ENCODE measurements around the gene FHIT. TPM values are rescaled to one million over a fixed set of nuclear protein-coding genes. Genes with fewer than 3 reads are reported as not detected.

FHIT gene
- total RNA-seq, 1 donor from 2014 or later: 29.9 TPM

- Mint-ChIP-seq H3K27me3 (ENCODE audit: low read depth) (no peaks in the 10 kb centered on the region), H3K36me3 (ENCODE audit: low read depth) (peaks cover 12% of the 10 kb centered on the region), H3K27ac (no peak overlapping the region), H3K9me3 (peaks cover 18% of the 10 kb centered on the region), H3K4me1 (ENCODE audit: low read depth) (peaks cover 46% of the 10 kb centered on the region), H3K4me3 (ENCODE audit: low read depth) (no peak overlapping the region)
- intact Hi-C loops (cut with micrococcal nuclease): no loop called here
- DNase-seq (ENCODE audit: low spot score): no peak
Measured at GRCh38 chr3:59728587-59728908, 1522.7 kb downstream of the FHIT start.

- Mint-ChIP-seq H3K4me3 (ENCODE audit: low read depth) (no peak overlapping the region), H3K27ac (no peak overlapping the region), H3K36me3 (ENCODE audit: low read depth) (peaks cover 12% of the 10 kb centered on the region), H3K27me3 (ENCODE audit: low read depth) (no peaks in the 10 kb centered on the region), H3K4me1 (ENCODE audit: low read depth) (peaks cover 41% of the 10 kb centered on the region), H3K9me3 (peaks cover 18% of the 10 kb centered on the region)
- DNase-seq (ENCODE audit: low spot score): no peak
- intact Hi-C loops (cut with micrococcal nuclease): no loop called here
Measured at GRCh38 chr3:59727902-59728586, 1523.2 kb downstream of the FHIT start.

- no peak overlapping the region for H3K27ac Mint-ChIP-seq
Measured at GRCh38 chr3:59726279-59726678, 1525.0 kb downstream of the FHIT start.

GRCh38 chr3:59717679-59718205 is 1533.5 kb downstream of the FHIT start:
- intact Hi-C loops (cut with micrococcal nuclease): no loop called here
- Mint-ChIP-seq H3K27ac (no peak overlapping the region), H3K9me3 (peaks cover 18% of the 10 kb centered on the region), H3K4me1 (ENCODE audit: low read depth) (peaks cover 10% of the 10 kb centered on the region), H3K4me3 (ENCODE audit: low read depth) (no peak overlapping the region), H3K27me3 (ENCODE audit: low read depth) (peaks cover 8% of the 10 kb centered on the region), H3K36me3 (ENCODE audit: low read depth) (peaks cover 11% of the 10 kb centered on the region)
- DNase-seq (ENCODE audit: low spot score): no peak

More at GRCh38 chr3:59726279-59726678, 1525.0 kb downstream of the FHIT start:
- H3K4me3 Mint-ChIP-seq (ENCODE audit: low read depth): no peak overlapping the region
- intact Hi-C loops (cut with micrococcal nuclease): no loop called here
- peaks cover 12% of the 10 kb centered on the region for H3K36me3 Mint-ChIP-seq (ENCODE audit: low read depth)
- DNase-seq (ENCODE audit: low spot score): no peak
- H3K9me3 Mint-ChIP-seq: peaks cover 18% of the 10 kb centered on the region
- H3K27me3 Mint-ChIP-seq (ENCODE audit: low read depth): no peaks in the 10 kb centered on the region
- H3K4me1 Mint-ChIP-seq (ENCODE audit: low read depth): peaks cover 23% of the 10 kb centered on the region

- intact Hi-C loops (cut with micrococcal nuclease): no loop called here
- Mint-ChIP-seq H3K36me3 (ENCODE audit: low read depth) (peaks cover 15% of the 10 kb centered on the region), H3K27ac (no peak overlapping the region), H3K4me1 (ENCODE audit: low read depth) (peaks cover 11% of the 10 kb centered on the region), H3K4me3 (ENCODE audit: low read depth) (no peak overlapping the region), H3K9me3 (peaks cover 21% of the 10 kb centered on the region), H3K27me3 (ENCODE audit: low read depth) (peaks cover 5% of the 10 kb centered on the region)
- DNase-seq (ENCODE audit: low spot score): no peak
Measured at GRCh38 chr3:59714066-59714465, 1537.2 kb downstream of the FHIT start.

GRCh38 chr3:59710554-59710953 is 1540.7 kb downstream of the FHIT start:
- H3K27me3 Mint-ChIP-seq (ENCODE audit: low read depth): peaks cover 2% of the 10 kb centered on the region
- intact Hi-C loops (cut with micrococcal nuclease): no loop called here
- peaks cover 2% of the 10 kb centered on the region for H3K4me1 Mint-ChIP-seq (ENCODE audit: low read depth)
- H3K9me3 Mint-ChIP-seq: peaks cover 21% of the 10 kb centered on the region
- peaks cover 13% of the 10 kb centered on the region for H3K36me3 Mint-ChIP-seq (ENCODE audit: low read depth)
- no peak for DNase-seq (ENCODE audit: low spot score)
- no peak overlapping the region for H3K27ac Mint-ChIP-seq
- no peak overlapping the region for H3K4me3 Mint-ChIP-seq (ENCODE audit: low read depth)

- Mint-ChIP-seq H3K4me1 (ENCODE audit: low read depth) (peaks cover 2% of the 10 kb centered on the region), H3K27me3 (ENCODE audit: low read depth) (peaks cover 2% of the 10 kb centered on the region), H3K9me3 (peaks cover 21% of the 10 kb centered on the region), H3K4me3 (ENCODE audit: low read depth) (no peak overlapping the region), H3K27ac (no peak overlapping the region), H3K36me3 (ENCODE audit: low read depth) (peaks cover 11% of the 10 kb centered on the region)
- DNase-seq (ENCODE audit: low spot score): no peak
- intact Hi-C loops (cut with micrococcal nuclease): no loop called here
Measured at GRCh38 chr3:59709702-59710553, 1541.3 kb downstream of the FHIT start.

GRCh38 chr3:59708202-59708601 is 1543.0 kb downstream of the FHIT start:
- Mint-ChIP-seq H3K27ac (no peak overlapping the region), H3K27me3 (ENCODE audit: low read depth) (peaks cover 2% of the 10 kb centered on the region), H3K36me3 (ENCODE audit: low read depth) (peaks cover 7% of the 10 kb centered on the region), H3K9me3 (peaks cover 8% of the 10 kb centered on the region), H3K4me3 (ENCODE audit: low read depth) (no peak overlapping the region), H3K4me1 (ENCODE audit: low read depth) (peaks cover 2% of the 10 kb centered on the region)
- intact Hi-C loops (cut with micrococcal nuclease): no loop called here
- no peak for DNase-seq (ENCODE audit: low spot score)

GRCh38 chr3:59704292-59704691 is 1547.0 kb downstream of the FHIT start:
- no peaks in the 10 kb centered on the region for H3K27me3 Mint-ChIP-seq (ENCODE audit: low read depth)
- H3K27ac Mint-ChIP-seq: no peak overlapping the region
- H3K36me3 Mint-ChIP-seq (ENCODE audit: low read depth): no peaks in the 10 kb centered on the region
- no peaks in the 10 kb centered on the region for H3K9me3 Mint-ChIP-seq
- no peak for DNase-seq (ENCODE audit: low spot score)
- intact Hi-C loops (cut with micrococcal nuclease): no loop called here
- no peaks in the 10 kb centered on the region for H3K4me1 Mint-ChIP-seq (ENCODE audit: low read depth)
- H3K4me3 Mint-ChIP-seq (ENCODE audit: low read depth): no peak overlapping the region

- no peak for DNase-seq (ENCODE audit: low spot score)
- H3K27ac Mint-ChIP-seq: no peak overlapping the region
- H3K9me3 Mint-ChIP-seq: no peaks in the 10 kb centered on the region
- no peaks in the 10 kb centered on the region for H3K4me1 Mint-ChIP-seq (ENCODE audit: low read depth)
- H3K36me3 Mint-ChIP-seq (ENCODE audit: low read depth): no peaks in the 10 kb centered on the region
- no peak overlapping the region for H3K4me3 Mint-ChIP-seq (ENCODE audit: low read depth)
- no peaks in the 10 kb centered on the region for H3K27me3 Mint-ChIP-seq (ENCODE audit: low read depth)
- intact Hi-C loops (cut with micrococcal nuclease): no loop called here
Measured at GRCh38 chr3:59699648-59700320, 1551.5 kb downstream of the FHIT start.
